Neural cell (in vitro differentiated cells): Measurements from ENCODE around the gene SLX4. TPM values are rescaled to one million over a fixed set of nuclear protein-coding genes. Genes with fewer than 3 reads are reported as not detected.

Source experiments
- H2AFZ ChIP-seq: fragments of 200-600, 300-800 bp; sonication (generic), shearing (Covaris generic); 2 replicates; pipeline ENCODE4 v1.6.0; 2014; ENCODE audit warnings: low read depth, mild to moderate bottlenecking, antibody characterized with exemption, low read length, moderate library complexity
- H3F3A ChIP-seq: fragments of 200-600 bp; shearing (Covaris generic); 2 replicates; pipeline ENCODE4 v1.6.1; 2016; ENCODE audit warnings: mild to moderate bottlenecking, moderate library complexity, mixed read lengths, antibody characterized with exemption, low read length; ENCODE audit not compliant: insufficient read depth, poor library complexity, severe bottlenecking
- H3K27ac ChIP-seq: fragments of 200-600, 300-800 bp; sonication (generic), shearing (Covaris generic); 2 replicates; pipeline ENCODE4 v1.5.1; 2014; ENCODE audit warnings: mild to moderate bottlenecking, low read length, moderate library complexity
- H3K27me3 ChIP-seq: fragments of 300-800, 200-600 bp; sonication (generic), shearing (Covaris generic); 2 replicates; pipeline ENCODE4 v1.6.0; 2014; ENCODE audit warnings: mild to moderate bottlenecking, low read depth, low read length, moderate library complexity; ENCODE audit not compliant: insufficient read depth
- H3K36me3 ChIP-seq: fragments of 300-800, 200-600 bp; sonication (generic), shearing (Covaris generic); 2 replicates; pipeline ENCODE4 v1.5.1; 2014; ENCODE audit warnings: mild to moderate bottlenecking, antibody characterized with exemption, low read length, moderate library complexity; ENCODE audit not compliant: insufficient read depth
- H3K4me2 ChIP-seq: fragments of 300-800, 200-600 bp; sonication (generic), shearing (Covaris generic); 2 replicates; pipeline ENCODE4 v1.6.0; 2014; ENCODE audit warnings: mild to moderate bottlenecking, low read length
- H3K4me3 ChIP-seq: fragments of 300-800, 200-600 bp; sonication (generic), shearing (Covaris generic); 2 replicates; pipeline ENCODE4 v1.5.1; 2014; ENCODE audit warnings: mild to moderate bottlenecking, low read length, moderate library complexity
- H3K79me2 ChIP-seq: fragments of 200-600 bp; shearing (Covaris generic); replicated peaks from 2 replicates; pipeline ENCODE4 v1.6.0; 2014; ENCODE audit warnings: mild to moderate bottlenecking, low read length, moderate library complexity; ENCODE audit not compliant: insufficient read depth
- H3K9ac ChIP-seq: fragments of 300-800, 200-600 bp; sonication (generic), shearing (Covaris generic); 2 replicates; pipeline ENCODE4 v1.6.1; 2016; ENCODE audit warnings: mild to moderate bottlenecking, low read length, mixed read lengths
- H3K9me2 ChIP-seq: fragments of 200-600 bp; shearing (Covaris generic); 2 replicates; pipeline ENCODE4 v1.6.1; 2016; ENCODE audit warnings: mild to moderate bottlenecking, low read length, mixed read lengths; ENCODE audit not compliant: insufficient read depth
- H3K9me3 ChIP-seq: fragments of 200-600, 300-800 bp; sonication (generic), shearing (Covaris generic); 2 replicates; pipeline ENCODE4 v1.6.1; 2016; ENCODE audit warnings: mild to moderate bottlenecking, mixed run types, low read length, moderate library complexity, mixed read lengths
- H4K20me1 ChIP-seq: fragments of 200-600 bp; shearing (Covaris generic); 2 replicates; pipeline ENCODE4 v1.6.1; 2016; ENCODE audit warnings: mild to moderate bottlenecking, mixed run types; ENCODE audit not compliant: insufficient read depth
- EP300 ChIP-seq: fragments of 450-650 bp; conservative IDR thresholded peaks from 2 replicates; pipeline ENCODE4 v1.6.1; 2014; ENCODE audit warnings: antibody characterized with exemption, mild to moderate bottlenecking, moderate library complexity; ENCODE audit not compliant: poor library complexity, severe bottlenecking
- EZH2 ChIP-seq: fragments of 200-600, 300-800 bp; shearing (Covaris generic), sonication (generic); IDR thresholded peaks from 2 replicates; pipeline ENCODE4 v1.6.1; 2014; ENCODE audit warnings: antibody characterized with exemption, low read length, borderline replicate concordance, mild to moderate bottlenecking; ENCODE audit not compliant: insufficient read depth, poor library complexity, severe bottlenecking
- MXI1 ChIP-seq: fragments of 450-650 bp; conservative IDR thresholded peaks from 2 replicates; pipeline ENCODE4 v1.6.1; 2014; ENCODE audit warnings: antibody characterized with exemption, mild to moderate bottlenecking; ENCODE audit not compliant: poor library complexity, severe bottlenecking
- POLR2AphosphoS5 ChIP-seq: IDR thresholded peaks from 2 replicates; pipeline ENCODE4 v1.6.1; 2012
- RAD21 ChIP-seq: fragments of 450-650 bp; conservative IDR thresholded peaks from 2 replicates; pipeline ENCODE4 v1.6.1; 2014; ENCODE audit warnings: antibody characterized with exemption, mild to moderate bottlenecking, moderate library complexity
- SMC3 ChIP-seq: fragments of 450-650 bp; conservative IDR thresholded peaks from 2 replicates; pipeline ENCODE4 v1.6.1; 2014; ENCODE audit warnings: antibody characterized with exemption, mild to moderate bottlenecking, moderate library complexity; ENCODE audit not compliant: poor library complexity
- TAF1 ChIP-seq: IDR thresholded peaks from 2 replicates; pipeline ENCODE4 v1.6.1; 2012; ENCODE audit warnings: low read depth
- polyA plus RNA-seq: library from polyadenylated mRNA; depleted of rRNA; stranded (reverse); fragments of >200 nt; gene quantifications from 2 replicates; pipeline ENCODE4 v1.2.3, GENCODE V29; 2014
- TF ChIP-seq, protein P1 (sequence below): IDR thresholded peaks from 2 replicates; pipeline ENCODE4 v1.6.1; 2012; ENCODE audit warnings: borderline replicate concordance
- TF ChIP-seq, protein P2 (sequence below): fragments of 450-650 bp; IDR thresholded peaks from 2 replicates; pipeline ENCODE4 v1.5.1; 2014; ENCODE audit warnings: antibody characterized with exemption, mild to moderate bottlenecking, moderate library complexity; ENCODE audit not compliant: poor library complexity, severe bottlenecking

The SLX4 gene
- polyA plus RNA-seq, 1 donor from 2014 or later = 2.9 TPM

DNA sequence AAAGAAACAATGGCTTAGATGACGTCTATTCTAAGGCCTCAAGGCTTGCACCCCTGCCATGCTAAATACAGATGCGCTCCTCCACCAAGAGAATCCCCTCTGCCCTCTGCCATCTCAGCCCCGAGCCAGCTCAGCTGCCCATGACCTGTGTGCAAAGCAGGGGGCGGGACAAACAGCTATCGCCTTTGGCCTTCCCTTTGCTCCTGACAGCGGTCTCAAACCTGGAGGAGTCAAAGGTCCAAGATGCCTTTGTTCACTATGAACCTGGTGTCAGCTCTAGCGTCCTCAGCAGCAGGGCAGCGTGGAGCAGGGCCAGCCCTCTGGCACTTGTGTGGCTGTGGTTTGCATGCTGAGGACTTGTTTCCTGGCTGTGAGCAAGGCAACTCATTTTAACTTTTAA lies 12.3 kb downstream of the SLX4 start:
- H3K27ac ChIP-seq = no peak overlapping the region
- H3K9me2 ChIP-seq = no peaks in the 10 kb centered on the region
- H3K79me2 ChIP-seq = no peaks in the 10 kb centered on the region
- no peaks in the 10 kb centered on the region for H3K27me3 ChIP-seq
- TF ChIP-seq RAD21 (no peak), SMC3 (no peak), TAF1 (no peak), POLR2AphosphoS5 (no peak), EP300 (no peak)
- TF ChIP-seq, protein P1, sequence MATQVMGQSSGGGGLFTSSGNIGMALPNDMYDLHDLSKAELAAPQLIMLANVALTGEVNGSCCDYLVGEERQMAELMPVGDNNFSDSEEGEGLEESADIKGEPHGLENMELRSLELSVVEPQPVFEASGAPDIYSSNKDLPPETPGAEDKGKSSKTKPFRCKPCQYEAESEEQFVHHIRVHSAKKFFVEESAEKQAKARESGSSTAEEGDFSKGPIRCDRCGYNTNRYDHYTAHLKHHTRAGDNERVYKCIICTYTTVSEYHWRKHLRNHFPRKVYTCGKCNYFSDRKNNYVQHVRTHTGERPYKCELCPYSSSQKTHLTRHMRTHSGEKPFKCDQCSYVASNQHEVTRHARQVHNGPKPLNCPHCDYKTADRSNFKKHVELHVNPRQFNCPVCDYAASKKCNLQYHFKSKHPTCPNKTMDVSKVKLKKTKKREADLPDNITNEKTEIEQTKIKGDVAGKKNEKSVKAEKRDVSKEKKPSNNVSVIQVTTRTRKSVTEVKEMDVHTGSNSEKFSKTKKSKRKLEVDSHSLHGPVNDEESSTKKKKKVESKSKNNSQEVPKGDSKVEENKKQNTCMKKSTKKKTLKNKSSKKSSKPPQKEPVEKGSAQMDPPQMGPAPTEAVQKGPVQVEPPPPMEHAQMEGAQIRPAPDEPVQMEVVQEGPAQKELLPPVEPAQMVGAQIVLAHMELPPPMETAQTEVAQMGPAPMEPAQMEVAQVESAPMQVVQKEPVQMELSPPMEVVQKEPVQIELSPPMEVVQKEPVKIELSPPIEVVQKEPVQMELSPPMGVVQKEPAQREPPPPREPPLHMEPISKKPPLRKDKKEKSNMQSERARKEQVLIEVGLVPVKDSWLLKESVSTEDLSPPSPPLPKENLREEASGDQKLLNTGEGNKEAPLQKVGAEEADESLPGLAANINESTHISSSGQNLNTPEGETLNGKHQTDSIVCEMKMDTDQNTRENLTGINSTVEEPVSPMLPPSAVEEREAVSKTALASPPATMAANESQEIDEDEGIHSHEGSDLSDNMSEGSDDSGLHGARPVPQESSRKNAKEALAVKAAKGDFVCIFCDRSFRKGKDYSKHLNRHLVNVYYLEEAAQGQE = no peak
- TF ChIP-seq, protein P2, sequence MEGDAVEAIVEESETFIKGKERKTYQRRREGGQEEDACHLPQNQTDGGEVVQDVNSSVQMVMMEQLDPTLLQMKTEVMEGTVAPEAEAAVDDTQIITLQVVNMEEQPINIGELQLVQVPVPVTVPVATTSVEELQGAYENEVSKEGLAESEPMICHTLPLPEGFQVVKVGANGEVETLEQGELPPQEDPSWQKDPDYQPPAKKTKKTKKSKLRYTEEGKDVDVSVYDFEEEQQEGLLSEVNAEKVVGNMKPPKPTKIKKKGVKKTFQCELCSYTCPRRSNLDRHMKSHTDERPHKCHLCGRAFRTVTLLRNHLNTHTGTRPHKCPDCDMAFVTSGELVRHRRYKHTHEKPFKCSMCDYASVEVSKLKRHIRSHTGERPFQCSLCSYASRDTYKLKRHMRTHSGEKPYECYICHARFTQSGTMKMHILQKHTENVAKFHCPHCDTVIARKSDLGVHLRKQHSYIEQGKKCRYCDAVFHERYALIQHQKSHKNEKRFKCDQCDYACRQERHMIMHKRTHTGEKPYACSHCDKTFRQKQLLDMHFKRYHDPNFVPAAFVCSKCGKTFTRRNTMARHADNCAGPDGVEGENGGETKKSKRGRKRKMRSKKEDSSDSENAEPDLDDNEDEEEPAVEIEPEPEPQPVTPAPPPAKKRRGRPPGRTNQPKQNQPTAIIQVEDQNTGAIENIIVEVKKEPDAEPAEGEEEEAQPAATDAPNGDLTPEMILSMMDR = no peak
- no peaks in the 10 kb centered on the region for H4K20me1 ChIP-seq
- H2AFZ ChIP-seq = no peak overlapping the region
- no peak overlapping the region for H3K9ac ChIP-seq
- no peak overlapping the region for H3K4me3 ChIP-seq
- peaks cover 18% of the 10 kb centered on the region for H3K36me3 ChIP-seq
- H3K4me2 ChIP-seq = no peak overlapping the region
- no peaks in the 10 kb centered on the region for H3F3A ChIP-seq
- H3K9me3 ChIP-seq = peaks cover 4% of the 10 kb centered on the region

DNA sequence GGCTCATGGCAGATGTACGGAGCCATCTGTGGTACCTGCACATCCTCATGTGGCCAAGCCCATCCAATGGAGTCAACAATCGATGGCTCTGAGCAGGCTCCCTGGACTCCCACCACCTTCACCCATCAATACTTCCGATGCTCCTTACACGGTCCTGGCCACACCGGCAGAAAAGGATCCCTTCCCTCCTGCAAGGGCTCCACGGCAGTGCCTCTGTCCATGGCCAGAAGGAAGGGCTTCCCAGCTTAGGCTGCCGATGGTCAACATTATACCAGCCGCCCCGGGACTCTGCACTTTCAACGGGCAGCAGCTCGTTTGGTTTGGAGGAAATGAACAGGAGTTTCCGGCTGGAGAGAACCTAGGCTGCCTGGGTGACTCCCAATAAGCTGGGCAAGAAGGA lies 13.2 kb downstream of the SLX4 start:
- Histone ChIP-seq H3K9me2 (no peaks in the 10 kb centered on the region), H4K20me1 (no peaks in the 10 kb centered on the region), H3F3A (no peaks in the 10 kb centered on the region), H3K4me2 (no peak overlapping the region), H3K27ac (no peak overlapping the region), H3K27me3 (no peaks in the 10 kb centered on the region), H2AFZ (no peak overlapping the region), H3K79me2 (no peaks in the 10 kb centered on the region), H3K4me3 (no peak overlapping the region), H3K36me3 (peaks cover 18% of the 10 kb centered on the region), H3K9ac (no peak overlapping the region), H3K9me3 (peaks cover 4% of the 10 kb centered on the region)
- TF ChIP-seq, protein P2 = no peak
- no peak for TF ChIP-seq RAD21
- TF ChIP-seq, protein P1 = no peak
- TF ChIP-seq EP300 = no peak
- TF ChIP-seq SMC3 = no peak
- no peak for TF ChIP-seq POLR2AphosphoS5
- TF ChIP-seq EZH2 = no peak
- no peak for TF ChIP-seq MXI1
